GM12865 (cell line): ENCODE measurements around the gene DIP2C.

Experiments used
- DNase-seq: peaks from one replicate; pipeline ENCODE4 v3.0.0; 2010; ENCODE audit warnings: low read depth
- H3K4me3 ChIP-seq: 2 replicates; pipeline ENCODE4 v1.5.1; 2011; ENCODE audit warnings: mild to moderate bottlenecking, low read depth, low read length, control low read depth
- CTCF ChIP-seq: IDR thresholded peaks from 2 replicates; pipeline ENCODE4 v1.5.1; 2011; ENCODE audit warnings: low read length, control low read depth, low read depth, inconsistent platforms; ENCODE audit not compliant: insufficient read depth; ENCODE audit errors: missing control alignments

DIP2C gene

GRCh38 chr10:336247-336646 is 353.2 kb downstream of the DIP2C start:
- no peak for TF ChIP-seq CTCF
- DNase-seq = no peak
- no peak overlapping the region for H3K4me3 ChIP-seq

- no peak for DNase-seq
- TF ChIP-seq CTCF = no peak
- H3K4me3 ChIP-seq = no peak overlapping the region
Measured at GRCh38 chr10:335151-335800, 354.2 kb downstream of the DIP2C start.

- H3K4me3 ChIP-seq = no peak overlapping the region
- DNase-seq = no peak
- no peak for TF ChIP-seq CTCF
Measured at GRCh38 chr10:331186-331585, 358.3 kb downstream of the DIP2C start.

- no peak for TF ChIP-seq CTCF
- no peak for DNase-seq
- no peak overlapping the region for H3K4me3 ChIP-seq
Measured at GRCh38 chr10:329361-330099, 359.9 kb downstream of the DIP2C start.

- no peak for TF ChIP-seq CTCF
- DNase-seq = no peak
- no peak overlapping the region for H3K4me3 ChIP-seq
Measured at GRCh38 chr10:327889-328852, 361.3 kb downstream of the DIP2C start.

- TF ChIP-seq CTCF = no peak
- DNase-seq = no peak
- no peak overlapping the region for H3K4me3 ChIP-seq
Measured at GRCh38 chr10:326894-327635, 362.4 kb downstream of the DIP2C start.
